Epithelial cell of esophagus (primary cell): Measurements from ENCODE around the gene SHLD1.
A peak's percentile ranks its signal among the peaks of the same experiment; 100 is the strongest.
"Not testable (repeated sequence)": the region's sequence is repeated elsewhere in the genome, so short reads cannot be mapped to it uniquely, and the experiment has no call there.

Experiments
- DNase-seq: peaks from one replicate; pipeline ENCODE4 v3.0.0; 2010; ENCODE audit warnings: low read depth
- H3K4me3 ChIP-seq: 2 replicates; pipeline ENCODE4 v1.5.1; 2011; ENCODE audit warnings: mild to moderate bottlenecking, low read length, control low read depth
- CTCF ChIP-seq: IDR thresholded peaks from 2 replicates; pipeline ENCODE4 v1.5.1; 2011; ENCODE audit warnings: low read depth, mild to moderate bottlenecking, low read length, control low read depth, inconsistent platforms; ENCODE audit not compliant: insufficient read depth; ENCODE audit errors: missing control alignments

The SHLD1 gene

GRCh38 chr20:5749952-5750779 is at the start of gene SHLD1:
TSS of gene SHLD1 (plus strand) at chr20:5750401. CDS start at chr20:5772866, 22,465 bp downstream.
- peak; percentile 82 for DNase-seq
- no peak for TF ChIP-seq CTCF
- H3K4me3 ChIP-seq: peak within 1 kb of the TSS; percentile 75

GRCh38 chr20:5702339-5702738 is 47.9 kb upstream of the SHLD1 start:
- not testable (repeated sequence) for DNase-seq, H3K4me3 ChIP-seq

DNA sequence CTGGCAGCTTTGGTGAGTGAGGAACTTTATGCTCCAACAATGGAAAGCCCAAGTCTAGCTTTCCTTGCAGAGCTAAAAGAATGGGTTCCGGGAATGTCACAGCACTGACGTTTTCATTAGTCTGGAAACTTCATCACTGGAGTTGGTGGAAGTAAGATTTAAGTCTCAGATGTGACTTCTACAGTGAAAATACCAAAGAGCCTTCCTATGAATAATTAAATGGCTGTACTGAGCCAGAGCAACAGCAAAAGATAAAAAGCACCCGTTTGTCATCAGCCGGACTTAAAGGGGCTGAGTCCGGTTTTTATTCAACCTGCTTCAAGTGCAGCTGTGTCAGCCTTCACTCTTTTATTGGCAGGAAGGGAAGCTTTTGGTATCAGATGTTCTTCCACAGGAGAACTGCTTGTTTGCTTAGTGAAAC is 46.5 kb upstream of the SHLD1 start:
- TF ChIP-seq CTCF: no peak
- no peak overlapping the region for H3K4me3 ChIP-seq
- DNase-seq: no peak

DNA sequence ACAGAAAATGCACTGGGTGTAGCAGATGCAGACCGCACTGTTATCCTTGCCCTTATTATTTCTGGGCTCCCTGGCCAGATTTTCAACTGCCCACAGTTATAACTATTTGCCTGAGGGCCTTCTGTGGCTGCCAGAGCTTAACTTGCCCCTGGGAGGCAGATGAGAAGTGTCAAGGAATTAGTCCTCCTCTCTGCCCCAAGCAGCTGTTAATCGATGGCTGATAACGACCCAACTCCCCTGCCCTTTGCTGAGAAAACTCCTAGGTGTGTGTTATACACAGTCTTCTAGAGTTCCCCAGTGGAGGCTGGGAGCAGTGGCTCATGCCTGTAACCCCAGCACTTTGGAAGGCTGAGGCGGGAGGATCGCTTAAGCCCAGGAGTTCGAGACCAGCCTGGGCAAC is 44.4 kb upstream of the SHLD1 start:
- no peak overlapping the region for H3K4me3 ChIP-seq
- no peak for DNase-seq
- no peak for TF ChIP-seq CTCF

DNA sequence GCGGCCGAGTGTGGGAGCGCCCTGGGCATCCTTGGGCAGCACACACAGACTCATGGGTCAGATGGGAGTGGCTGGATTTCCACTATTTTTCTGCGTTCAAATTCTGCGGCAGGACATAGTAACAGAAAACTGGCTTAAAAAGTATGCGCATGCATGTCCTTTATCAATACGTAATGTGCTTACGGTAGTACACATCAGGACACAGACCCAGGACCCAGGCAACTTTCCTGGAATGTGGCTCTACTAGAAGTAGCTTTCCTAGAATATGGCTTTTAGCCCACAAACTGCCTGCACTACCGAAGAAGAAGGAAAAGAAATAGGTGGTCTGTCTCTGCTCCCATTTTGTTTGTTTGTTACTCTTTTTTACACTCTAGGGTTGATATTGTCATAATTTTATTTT is 43.4 kb upstream of the SHLD1 start:
- H3K4me3 ChIP-seq: no peak overlapping the region
- no peak for DNase-seq
- TF ChIP-seq CTCF: no peak

DNA sequence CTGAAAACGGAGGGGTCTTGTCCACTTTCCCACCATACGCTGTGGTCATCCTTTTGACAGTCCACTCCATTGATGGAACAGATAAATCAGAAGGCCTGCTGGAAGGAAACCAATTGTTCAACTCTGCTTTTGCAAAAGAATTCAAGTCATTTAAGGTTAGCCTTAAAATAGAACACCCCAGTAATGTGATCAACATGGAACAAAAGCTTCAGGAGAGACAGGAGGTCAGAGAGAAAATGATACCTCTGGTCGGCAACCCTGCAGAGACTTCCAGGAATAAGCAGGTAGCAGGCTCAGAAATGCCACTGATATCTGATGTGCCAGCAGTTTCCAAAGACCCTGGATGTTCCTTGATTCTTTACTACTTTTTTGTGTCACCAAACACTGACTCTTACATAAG is 39.6 kb upstream of the SHLD1 start:
- TF ChIP-seq CTCF: no peak
- DNase-seq: no peak
- H3K4me3 ChIP-seq: no peak overlapping the region

DNA sequence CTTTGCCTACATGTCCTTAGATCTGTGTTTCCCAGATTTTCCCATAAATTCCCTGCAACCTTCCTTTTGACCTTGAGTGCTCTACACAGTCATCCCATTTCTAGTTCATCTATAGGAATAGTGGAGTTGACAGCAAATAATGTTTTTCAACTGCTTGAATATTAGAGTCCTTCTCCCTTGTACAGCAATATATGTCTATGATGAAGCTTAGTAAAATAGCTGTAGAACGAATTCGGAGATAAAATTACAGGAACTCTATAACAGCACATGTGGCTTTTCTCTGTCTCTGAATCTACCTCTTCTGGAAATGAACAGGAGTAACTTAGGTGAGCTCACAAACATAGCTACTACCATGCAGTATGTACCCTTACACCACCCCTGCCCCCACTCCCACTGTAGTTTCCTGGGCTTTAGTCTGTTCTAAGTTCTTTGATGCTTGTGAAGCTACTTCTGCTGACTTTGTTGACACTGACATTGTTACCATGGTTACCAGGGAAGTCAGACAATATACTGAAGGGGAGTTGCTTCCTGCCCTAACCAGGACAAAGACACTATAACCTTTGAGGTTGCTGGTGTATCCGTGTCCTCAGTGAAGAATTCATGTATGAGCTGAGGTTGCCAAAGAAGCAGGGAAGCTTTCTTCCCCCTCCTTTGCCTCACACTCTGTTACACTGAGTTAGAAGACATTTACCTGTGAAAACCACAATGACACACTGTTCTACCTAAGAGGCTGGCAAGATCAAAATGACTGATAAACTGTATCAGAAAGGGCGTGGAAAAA is 35.8 kb upstream of the SHLD1 start:
- no peak overlapping the region for H3K4me3 ChIP-seq
- TF ChIP-seq CTCF: no peak
- no peak for DNase-seq
